Endothelial cell (in vitro differentiated cells): Measurements from ENCODE around the gene EGFL8. TPM values are rescaled to one million over a fixed set of nuclear protein-coding genes. Genes with fewer than 3 reads are reported as not detected.

Source experiments
- DNase-seq: peaks from one replicate; pipeline ENCODE4 v3.0.0; 2021; ENCODE audit warnings: low spot score
- H3K27ac Mint-ChIP-seq: one replicate; pipeline ENCODE4 v1.8.0; 2021; ENCODE audit warnings: mixed read lengths, inconsistent platforms; ENCODE audit not compliant: unreplicated experiment
- H3K27me3 Mint-ChIP-seq: one replicate; pipeline ENCODE4 v1.8.0; 2021; ENCODE audit warnings: mild to moderate bottlenecking, moderate library complexity, mixed read lengths, inconsistent platforms; ENCODE audit not compliant: unreplicated experiment
- H3K36me3 Mint-ChIP-seq: one replicate; pipeline ENCODE4 v1.8.0; 2021; ENCODE audit warnings: mild to moderate bottlenecking, low read depth, mixed read lengths, inconsistent platforms; ENCODE audit not compliant: unreplicated experiment
- H3K4me1 Mint-ChIP-seq: one replicate; pipeline ENCODE4 v1.8.0; 2021; ENCODE audit warnings: mild to moderate bottlenecking, mixed read lengths, inconsistent platforms; ENCODE audit not compliant: unreplicated experiment
- H3K4me3 Mint-ChIP-seq: one replicate; pipeline ENCODE4 v1.8.0; 2021; ENCODE audit warnings: mild to moderate bottlenecking, mixed read lengths, inconsistent platforms; ENCODE audit not compliant: unreplicated experiment
- H3K9me3 Mint-ChIP-seq: one replicate; pipeline ENCODE4 v1.8.0; 2021; ENCODE audit warnings: mixed read lengths, inconsistent platforms; ENCODE audit not compliant: unreplicated experiment
- total RNA-seq: library from RNA; stranded (reverse); fragmentation: NEBNext Ultra II Directional; extraction: Animal tissue kit (Norgen Biotek cat#: 25700); gene quantifications from one replicate; pipeline ENCODE4 v1.2.1, GENCODE V29; 2021; ENCODE audit not compliant: unreplicated experiment
- TF ChIP-seq, protein P1 (sequence below): fragments of 200-600 bp; sonication (generic); IDR thresholded peaks from one replicate; pipeline ENCODE4 v1.5.0; 2021; ENCODE audit warnings: antibody characterized with exemption; ENCODE audit not compliant: unreplicated experiment

The EGFL8 gene
- total RNA-seq, 1 donor from 2014 or later, result 37.4 TPM

DNA sequence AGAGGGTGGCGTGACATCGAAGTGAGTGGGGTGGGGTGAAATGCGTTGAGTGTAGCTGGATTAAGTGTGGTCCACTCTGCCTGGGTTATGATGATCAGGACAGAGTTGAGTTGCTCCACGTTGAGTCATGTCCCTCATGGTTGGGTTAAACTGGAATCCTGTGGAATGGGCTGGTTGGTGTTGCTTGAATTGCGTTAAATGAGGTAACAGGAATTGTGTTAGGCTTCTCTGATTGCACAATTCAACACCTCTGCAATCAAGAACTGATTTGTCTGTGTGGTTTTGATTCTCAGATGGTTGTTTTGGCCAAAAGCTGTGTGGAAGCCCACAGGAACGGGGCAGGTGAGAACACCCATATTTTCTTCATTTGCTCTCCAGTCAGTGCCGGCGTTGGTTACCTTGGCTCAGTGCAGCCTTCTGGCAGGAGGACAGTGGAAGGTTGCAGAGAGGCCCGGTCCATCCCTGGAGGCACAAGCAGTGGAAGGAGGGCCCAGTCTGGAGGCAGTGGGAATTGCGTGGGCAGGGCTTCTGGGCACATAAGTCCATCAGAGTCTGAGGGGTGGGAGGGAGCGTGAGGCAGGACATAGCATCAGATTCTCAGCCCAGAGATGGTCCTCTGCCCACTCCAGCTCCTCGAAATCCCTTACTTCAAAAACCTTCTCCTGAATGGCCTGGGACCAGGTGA lies 47.8 kb downstream of the EGFL8 start:
- no peak overlapping the region for H3K27ac Mint-ChIP-seq

DNA sequence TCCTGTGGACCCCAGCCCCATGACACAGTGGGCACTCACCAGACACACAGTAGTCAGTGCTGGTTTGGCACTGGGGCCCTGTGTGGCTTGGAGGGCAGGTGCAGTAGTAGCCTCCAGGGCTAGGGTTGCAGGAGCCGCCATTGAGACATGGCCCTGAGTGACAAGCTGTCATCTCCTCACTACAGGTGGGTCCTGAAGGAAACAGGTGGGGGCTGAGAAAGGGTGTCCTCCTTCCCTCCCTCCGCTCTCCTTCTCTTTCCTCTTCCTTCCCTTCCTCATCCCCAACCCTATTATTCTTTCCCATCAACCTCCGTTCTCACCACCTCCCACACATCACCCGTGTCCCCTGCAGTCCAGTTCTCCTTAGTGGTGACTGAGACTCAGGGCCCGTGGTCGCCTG lies 49.3 kb downstream of the EGFL8 start:
- peaks cover 7% of the 10 kb centered on the region for H3K27me3 Mint-ChIP-seq
- peak overlapping the region; percentile 18 for H3K27ac Mint-ChIP-seq
- no peaks in the 10 kb centered on the region for H3K9me3 Mint-ChIP-seq
- DNase-seq, result no peak
- H3K4me3 Mint-ChIP-seq, result no peak overlapping the region
- H3K36me3 Mint-ChIP-seq, result peaks cover 58% of the 10 kb centered on the region
- H3K4me1 Mint-ChIP-seq, result peaks cover 22% of the 10 kb centered on the region
- TF ChIP-seq, protein P1, sequence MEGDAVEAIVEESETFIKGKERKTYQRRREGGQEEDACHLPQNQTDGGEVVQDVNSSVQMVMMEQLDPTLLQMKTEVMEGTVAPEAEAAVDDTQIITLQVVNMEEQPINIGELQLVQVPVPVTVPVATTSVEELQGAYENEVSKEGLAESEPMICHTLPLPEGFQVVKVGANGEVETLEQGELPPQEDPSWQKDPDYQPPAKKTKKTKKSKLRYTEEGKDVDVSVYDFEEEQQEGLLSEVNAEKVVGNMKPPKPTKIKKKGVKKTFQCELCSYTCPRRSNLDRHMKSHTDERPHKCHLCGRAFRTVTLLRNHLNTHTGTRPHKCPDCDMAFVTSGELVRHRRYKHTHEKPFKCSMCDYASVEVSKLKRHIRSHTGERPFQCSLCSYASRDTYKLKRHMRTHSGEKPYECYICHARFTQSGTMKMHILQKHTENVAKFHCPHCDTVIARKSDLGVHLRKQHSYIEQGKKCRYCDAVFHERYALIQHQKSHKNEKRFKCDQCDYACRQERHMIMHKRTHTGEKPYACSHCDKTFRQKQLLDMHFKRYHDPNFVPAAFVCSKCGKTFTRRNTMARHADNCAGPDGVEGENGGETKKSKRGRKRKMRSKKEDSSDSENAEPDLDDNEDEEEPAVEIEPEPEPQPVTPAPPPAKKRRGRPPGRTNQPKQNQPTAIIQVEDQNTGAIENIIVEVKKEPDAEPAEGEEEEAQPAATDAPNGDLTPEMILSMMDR, result no peak

More for the DNA sequence above, 47.8 kb downstream of the EGFL8 start:
- peaks cover 17% of the 10 kb centered on the region for H3K4me1 Mint-ChIP-seq
- no peak for DNase-seq
- peak overlapping the region; percentile 79 for H3K4me3 Mint-ChIP-seq
- H3K9me3 Mint-ChIP-seq, result no peaks in the 10 kb centered on the region
- peaks cover 59% of the 10 kb centered on the region for H3K36me3 Mint-ChIP-seq
- TF ChIP-seq, protein P1, result no peak
- H3K27me3 Mint-ChIP-seq, result peaks cover 7% of the 10 kb centered on the region

DNA sequence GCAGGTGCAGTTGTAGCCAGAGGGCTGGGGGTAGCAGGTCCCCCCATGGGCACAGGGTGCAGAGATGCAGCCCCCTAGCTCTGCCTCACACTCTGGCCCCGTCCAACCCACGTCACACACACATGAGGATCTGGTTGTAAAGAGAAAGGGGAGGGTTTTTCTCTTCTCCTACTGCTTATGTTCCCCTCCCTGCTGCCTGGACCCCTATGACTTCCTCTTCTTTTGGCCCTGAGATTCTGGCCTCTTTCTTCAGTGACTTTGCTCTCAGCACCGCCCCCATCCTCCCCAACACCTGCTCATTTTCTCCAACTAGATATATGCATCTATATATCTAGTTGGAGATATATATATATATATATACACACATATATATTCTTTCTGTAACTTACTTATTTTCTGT lies 49.7 kb downstream of the EGFL8 start:
- Mint-ChIP-seq H3K9me3 (no peaks in the 10 kb centered on the region), H3K36me3 (peaks cover 58% of the 10 kb centered on the region), H3K27me3 (peaks cover 7% of the 10 kb centered on the region), H3K4me1 (peaks cover 25% of the 10 kb centered on the region), H3K4me3 (peak overlapping the region; percentile 43), H3K27ac (peak overlapping the region; percentile 18)
- TF ChIP-seq, protein P1, result no peak
- no peak for DNase-seq

DNA sequence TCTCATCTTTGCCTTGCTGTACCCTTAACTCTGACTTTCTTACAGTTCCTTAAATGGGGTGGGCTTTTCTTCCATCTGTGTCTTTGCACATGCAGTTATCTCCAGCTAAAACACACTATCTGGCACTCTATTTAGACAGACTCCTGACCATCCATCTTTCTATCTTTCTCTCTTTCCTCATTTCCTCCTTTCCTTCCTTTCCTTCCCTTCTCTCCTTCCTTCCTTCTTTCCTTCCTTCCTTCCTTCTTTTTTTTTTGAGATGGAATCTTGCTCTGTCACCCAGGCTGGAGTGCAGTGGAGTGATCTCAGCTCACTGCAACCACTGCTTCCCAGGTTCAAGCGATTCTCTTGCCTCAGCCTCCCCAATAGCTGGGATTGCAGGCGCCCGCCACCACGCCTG lies 51.2 kb downstream of the EGFL8 start:
- peak overlapping the region; percentile 22 for H3K4me3 Mint-ChIP-seq
- H3K27me3 Mint-ChIP-seq, result peaks cover 12% of the 10 kb centered on the region
- TF ChIP-seq, protein P1, result no peak
- no peak overlapping the region for H3K27ac Mint-ChIP-seq
- peaks cover 25% of the 10 kb centered on the region for H3K4me1 Mint-ChIP-seq
- no peak for DNase-seq
- no peaks in the 10 kb centered on the region for H3K9me3 Mint-ChIP-seq
- H3K36me3 Mint-ChIP-seq, result peaks cover 56% of the 10 kb centered on the region

DNA sequence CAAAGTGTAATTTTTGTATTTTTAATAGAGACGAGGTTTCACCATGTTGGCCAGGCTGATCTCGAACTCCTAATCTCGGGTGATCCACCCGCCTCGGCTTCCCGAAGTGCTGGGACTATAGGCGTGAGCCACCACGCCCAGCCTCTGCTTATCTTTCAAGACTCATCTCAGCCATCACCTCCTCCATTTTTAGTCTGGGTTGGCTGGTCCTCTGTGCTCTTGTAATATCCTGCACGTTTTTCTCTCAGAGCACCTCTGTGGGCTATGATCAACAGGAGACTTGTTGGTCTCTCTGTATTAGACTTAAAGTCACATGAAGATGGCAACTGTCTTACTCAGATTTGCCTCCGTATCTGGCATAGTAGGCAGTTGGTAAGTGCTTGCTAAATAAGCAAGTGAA lies 51.9 kb downstream of the EGFL8 start:
- H3K9me3 Mint-ChIP-seq, result no peaks in the 10 kb centered on the region
- peaks cover 58% of the 10 kb centered on the region for H3K36me3 Mint-ChIP-seq
- DNase-seq, result no peak

More for the DNA sequence above, 51.9 kb downstream of the EGFL8 start:
- Mint-ChIP-seq H3K27me3 (peaks cover 12% of the 10 kb centered on the region), H3K27ac (no peak overlapping the region), H3K4me3 (no peak overlapping the region), H3K4me1 (peaks cover 25% of the 10 kb centered on the region)
- TF ChIP-seq, protein P1, result no peak
